ENCODE measurements around the gene CHAF1B. TPM values are rescaled to one million over a fixed set of nuclear protein-coding genes. Genes with fewer than 3 reads are reported as not detected.

CHAF1B gene
- total RNA-seq, 2 donors from 2014 or later, result 4.2 to 6.3 TPM

DNA sequence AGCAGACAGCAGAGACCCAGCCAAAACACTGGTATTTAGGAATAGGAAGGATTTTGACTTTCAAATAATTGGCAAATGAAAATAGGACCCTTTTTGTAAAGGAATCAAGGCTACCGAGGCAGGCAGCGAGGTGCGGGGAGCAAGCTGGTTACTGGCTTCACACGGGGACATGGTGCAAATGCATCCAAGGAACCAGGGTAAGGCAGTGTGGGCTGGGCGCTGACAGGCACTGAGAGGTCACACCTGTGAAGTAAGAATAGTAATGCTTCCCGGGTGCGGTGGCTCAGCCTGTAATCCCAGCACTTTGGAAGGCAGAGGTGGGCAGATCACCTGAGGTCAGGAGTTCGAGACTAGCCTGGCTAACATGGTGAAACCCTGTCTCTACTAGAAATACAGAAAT lies 15.5 kb downstream of the CHAF1B start:
- WGBS, 2 donors, result 96% methylated on average over 8 of the region's 8 CpGs
- TF ChIP-seq POLR2A (IDR thresholded peaks at IDR 0.05), result no peak
- TF ChIP-seq, protein P1, sequence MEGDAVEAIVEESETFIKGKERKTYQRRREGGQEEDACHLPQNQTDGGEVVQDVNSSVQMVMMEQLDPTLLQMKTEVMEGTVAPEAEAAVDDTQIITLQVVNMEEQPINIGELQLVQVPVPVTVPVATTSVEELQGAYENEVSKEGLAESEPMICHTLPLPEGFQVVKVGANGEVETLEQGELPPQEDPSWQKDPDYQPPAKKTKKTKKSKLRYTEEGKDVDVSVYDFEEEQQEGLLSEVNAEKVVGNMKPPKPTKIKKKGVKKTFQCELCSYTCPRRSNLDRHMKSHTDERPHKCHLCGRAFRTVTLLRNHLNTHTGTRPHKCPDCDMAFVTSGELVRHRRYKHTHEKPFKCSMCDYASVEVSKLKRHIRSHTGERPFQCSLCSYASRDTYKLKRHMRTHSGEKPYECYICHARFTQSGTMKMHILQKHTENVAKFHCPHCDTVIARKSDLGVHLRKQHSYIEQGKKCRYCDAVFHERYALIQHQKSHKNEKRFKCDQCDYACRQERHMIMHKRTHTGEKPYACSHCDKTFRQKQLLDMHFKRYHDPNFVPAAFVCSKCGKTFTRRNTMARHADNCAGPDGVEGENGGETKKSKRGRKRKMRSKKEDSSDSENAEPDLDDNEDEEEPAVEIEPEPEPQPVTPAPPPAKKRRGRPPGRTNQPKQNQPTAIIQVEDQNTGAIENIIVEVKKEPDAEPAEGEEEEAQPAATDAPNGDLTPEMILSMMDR (IDR thresholded peaks at IDR 0.05), result no peak
- Histone ChIP-seq H3K9me3 (no peaks in the 10 kb centered on the region), H3K36me3 (replicated peaks in 1 of 2; ENCODE audit: insufficient read depth in 1 of 2, low read depth in 2 of 2) (peaks cover 0 to 2% of the 10 kb centered on the region in 2 donors), H3K27ac (no peak overlapping the region), H3K4me1 (no peaks in the 10 kb centered on the region), H3K4me3 (no peak overlapping the region), H3K27me3 (no peaks in the 10 kb centered on the region)
- ATAC-seq (no peak), DNase-seq (no peak)
- intact Hi-C loops (cut with DNase I), result no loop called here

GRCh38 chr21:36402339-36402738 lies 17.1 kb downstream of the CHAF1B start:
- Histone ChIP-seq H3K36me3 (replicated peaks in 1 of 2; ENCODE audit: insufficient read depth in 1 of 2, low read depth in 2 of 2) (peaks cover 0 to 2% of the 10 kb centered on the region in 2 donors), H3K27ac (no peak overlapping the region), H3K9me3 (no peaks in the 10 kb centered on the region), H3K4me1 (no peaks in the 10 kb centered on the region), H3K4me3 (no peak overlapping the region), H3K27me3 (no peaks in the 10 kb centered on the region)
- DNase-seq (no peak), ATAC-seq (no peak)
- TF ChIP-seq, protein P1 (IDR thresholded peaks at IDR 0.05), result no peak
- no peak for TF ChIP-seq POLR2A (IDR thresholded peaks at IDR 0.05)
- WGBS, 2 donors, result 53 to 66% methylated on average over 1 of the region's 1 CpG
- intact Hi-C loops (cut with DNase I), result no loop called here

DNA sequence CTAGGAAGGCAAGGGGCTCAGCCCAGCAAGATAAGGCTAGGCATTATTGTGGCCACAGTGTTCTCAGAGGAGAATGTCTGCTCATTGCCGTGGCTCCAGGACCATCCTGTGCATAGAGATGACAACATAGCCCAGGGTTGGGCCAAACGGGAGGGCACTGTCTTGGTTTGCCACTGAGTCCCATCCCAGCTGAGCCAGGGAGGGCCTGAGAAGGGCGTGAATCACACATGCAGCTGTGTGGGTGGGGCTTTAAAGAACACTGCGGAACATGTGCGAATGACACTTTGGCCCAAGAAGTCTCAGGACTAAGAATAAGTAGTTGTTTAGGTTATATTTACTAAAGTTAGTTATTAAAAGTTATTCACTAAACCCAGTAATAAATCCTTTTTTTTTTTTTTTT lies 18.5 kb downstream of the CHAF1B start:
- Histone ChIP-seq H3K27me3 (no peaks in the 10 kb centered on the region), H3K4me3 (no peak overlapping the region), H3K36me3 (replicated peaks in 1 of 2; ENCODE audit: insufficient read depth in 1 of 2, low read depth in 2 of 2) (peaks cover 0 to 2% of the 10 kb centered on the region in 2 donors), H3K27ac (no peak overlapping the region), H3K9me3 (no peaks in the 10 kb centered on the region), H3K4me1 (no peaks in the 10 kb centered on the region)
- intact Hi-C loops (cut with DNase I), result no loop called here
- DNase-seq, result no peak
- ATAC-seq, result no peak
- 92 to 93% methylated on average over 5 of the region's 5 CpGs for WGBS, 2 donors
- no peak for TF ChIP-seq POLR2A (IDR thresholded peaks at IDR 0.05)
- TF ChIP-seq, protein P1 (IDR thresholded peaks at IDR 0.05), result no peak

GRCh38 chr21:36408568-36408967 lies 23.4 kb downstream of the CHAF1B start:
- H3K36me3 ChIP-seq (replicated peaks in 1 of 2; ENCODE audit: insufficient read depth in 1 of 2, low read depth in 2 of 2), result peaks cover 0 to 4% of the 10 kb centered on the region in 2 donors
- H3K27me3 ChIP-seq, result no peaks in the 10 kb centered on the region
- ATAC-seq (no peak), DNase-seq (no peak)
- no peaks in the 10 kb centered on the region for H3K9me3 ChIP-seq
- TF ChIP-seq, protein P1 (IDR thresholded peaks at IDR 0.05), result no peak
- TF ChIP-seq POLR2A (IDR thresholded peaks at IDR 0.05), result no peak
- H3K4me3 ChIP-seq, result no peak overlapping the region
- no peak overlapping the region for H3K27ac ChIP-seq
- 88 to 90% methylated on average over 6 of the region's 6 CpGs for WGBS, 2 donors
- H3K4me1 ChIP-seq, result no peaks in the 10 kb centered on the region
- intact Hi-C loops (cut with DNase I), result no loop called here

GRCh38 chr21:36411301-36411700 lies 26.1 kb downstream of the CHAF1B start:
- Histone ChIP-seq H3K36me3 (replicated peaks in 1 of 2; ENCODE audit: insufficient read depth in 1 of 2, low read depth in 2 of 2) (peaks cover 0 to 2% of the 10 kb centered on the region in 2 donors), H3K4me1 (no peaks in the 10 kb centered on the region), H3K27me3 (no peaks in the 10 kb centered on the region), H3K9me3 (no peaks in the 10 kb centered on the region), H3K4me3 (no peak overlapping the region), H3K27ac (no peak overlapping the region)
- TF ChIP-seq, protein P1 (IDR thresholded peaks at IDR 0.05), result no peak
- no peak for TF ChIP-seq POLR2A (IDR thresholded peaks at IDR 0.05)
- no peak for DNase-seq
- intact Hi-C loops (cut with DNase I), result no loop called here
- no peak for ATAC-seq
- WGBS, 2 donors, result 96% methylated on average over 10 of the region's 10 CpGs

All from body of pancreas (tissue), 4 donors.